Endometrial microvascular endothelial cells (primary cell): ENCODE data around the gene ISYNA1. TPM values are rescaled to one million over a fixed set of nuclear protein-coding genes. Genes with fewer than 3 reads are reported as not detected.

Experiments
- in situ Hi-C: cut with HindIII; loops from 2 replicates; pipeline ENCODE4 v1.10.0; 2017; ENCODE audit warnings: low sequenced_read_pairs, low pct_unique_long_range_greater_than_20kb; ENCODE audit errors: inconsistent ontology term
- total RNA-seq: library from RNA; depleted of rRNA; stranded (reverse); fragments of >200 nt; gene quantifications from one replicate; pipeline ENCODE4 v1.2.3, GENCODE V29; 2015; ENCODE audit errors: inconsistent ontology term

Gene ISYNA1
- total RNA-seq, 1 donor from 2014 or later, result 22.4 TPM

DNA sequence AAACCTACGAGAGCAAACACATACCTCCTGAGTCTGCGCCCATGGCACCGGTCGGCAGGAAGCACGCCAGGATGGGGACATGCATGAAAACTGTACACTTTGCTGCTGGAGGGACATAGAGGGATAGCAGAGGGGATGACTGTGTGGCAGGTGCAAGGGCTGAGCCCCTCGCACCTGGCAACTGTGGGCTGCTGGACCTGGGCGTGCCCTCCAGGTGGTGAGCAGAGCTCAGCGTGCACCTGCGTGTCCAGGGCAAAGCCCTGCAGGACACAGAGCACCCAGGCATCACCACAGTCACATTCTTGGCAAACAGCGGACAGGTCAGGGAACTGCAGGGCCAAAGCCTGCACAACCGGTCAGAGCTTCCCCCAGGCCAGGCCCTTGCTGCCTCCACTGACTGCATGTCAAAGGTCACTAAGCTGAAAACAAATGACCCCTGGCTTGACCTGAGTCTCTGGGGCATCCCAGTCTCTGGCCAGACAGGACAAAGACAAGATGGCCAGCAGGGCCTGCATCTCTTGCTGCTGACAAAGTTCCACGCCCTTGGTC, 9.0 kb upstream of the ISYNA1 start:
- in situ Hi-C loops, result no loop called here

DNA sequence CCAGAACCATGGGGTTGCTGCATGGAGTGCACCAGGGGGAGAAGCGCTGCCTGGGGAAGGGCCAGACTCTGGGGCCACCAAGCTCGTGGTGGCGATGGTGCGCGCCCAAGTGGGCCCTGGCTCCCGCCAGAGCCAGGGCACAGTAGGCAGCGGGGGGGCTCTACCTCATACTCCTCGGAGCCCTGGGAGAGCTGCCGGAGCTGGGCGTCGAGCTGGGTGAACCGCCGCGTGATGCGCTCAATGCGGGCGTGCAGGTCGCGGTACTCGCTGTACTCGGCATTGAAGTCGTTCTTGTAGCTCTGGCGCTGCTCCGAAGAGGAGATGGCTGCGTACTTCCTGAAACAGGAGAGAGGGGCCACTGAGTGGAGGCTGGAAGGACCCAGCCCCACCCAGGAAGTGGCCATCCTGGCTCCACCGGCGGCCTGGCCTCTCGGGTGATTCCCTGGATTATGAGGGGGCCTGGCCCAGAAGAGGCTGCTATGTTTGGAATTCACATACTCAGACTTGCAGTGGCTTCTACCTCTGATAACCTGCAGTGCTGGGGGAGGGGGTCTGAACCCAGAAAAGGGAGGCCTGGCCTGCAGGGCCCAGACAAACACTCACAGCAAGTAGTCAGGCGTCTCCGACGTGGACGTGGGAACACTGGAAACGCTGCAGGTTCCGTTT, 8.3 kb upstream of the ISYNA1 start:
- in situ Hi-C loops, result no loop called here

DNA sequence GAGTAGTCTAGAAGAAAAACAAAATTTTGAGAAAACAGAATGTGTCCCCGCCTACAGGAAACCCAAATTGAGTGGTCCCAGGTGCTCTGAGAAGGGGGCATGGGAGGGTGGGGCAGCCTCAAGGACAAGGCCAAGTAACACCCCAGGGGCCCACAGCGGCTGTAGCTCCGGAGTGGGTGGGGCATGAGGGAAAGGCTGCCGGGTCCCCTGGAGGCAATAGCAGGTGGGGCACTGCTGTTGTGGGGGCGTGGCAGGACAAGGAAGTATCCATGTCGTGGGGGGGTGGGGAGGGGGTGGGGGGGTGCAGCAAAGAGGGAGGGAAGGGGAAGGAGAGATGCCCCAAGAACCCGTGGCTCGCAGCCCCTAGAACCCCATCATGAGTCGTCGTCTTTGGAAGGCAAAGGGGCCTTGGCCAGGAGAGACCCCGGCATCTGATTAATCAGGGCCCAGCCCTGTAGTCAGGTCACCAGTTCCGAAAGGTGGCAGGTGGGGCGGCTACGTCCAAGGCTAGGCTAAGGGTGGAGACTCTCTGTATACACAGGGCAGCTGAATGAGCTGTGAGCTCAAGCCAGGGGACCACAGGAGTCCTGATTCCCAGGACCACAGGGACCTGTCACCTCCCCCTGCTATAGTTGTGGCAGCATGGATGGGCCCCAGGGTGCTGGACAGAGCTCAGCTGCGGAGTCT, 7.5 kb upstream of the ISYNA1 start:
- in situ Hi-C loops, result no loop called here

GRCh38 chr19:18444513-18444912, 6.6 kb upstream of the ISYNA1 start:
- in situ Hi-C loops, result no loop called here

GRCh38 chr19:18443831-18444230, 5.9 kb upstream of the ISYNA1 start:
- in situ Hi-C loops, result no loop called here

DNA sequence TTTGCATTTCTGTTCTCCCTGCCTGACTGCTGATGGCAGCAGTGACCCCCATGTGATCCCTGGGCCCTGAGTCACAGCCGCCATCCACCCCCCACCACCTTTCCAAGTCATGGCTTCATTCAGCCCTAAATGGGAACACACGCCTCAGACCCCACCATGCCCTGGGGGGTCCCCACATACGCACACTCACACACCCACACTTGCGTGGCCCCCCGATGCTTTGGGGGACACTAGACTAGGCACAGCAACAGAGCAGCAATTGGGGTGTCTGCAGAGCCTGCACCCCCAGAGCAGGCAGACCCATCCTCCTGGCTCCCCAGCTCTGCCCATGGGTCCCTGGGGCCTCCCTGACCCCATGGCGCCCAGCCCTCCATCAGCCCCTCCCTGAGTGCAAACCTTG, 5.5 kb upstream of the ISYNA1 start:
- in situ Hi-C loops, result no loop called here

DNA sequence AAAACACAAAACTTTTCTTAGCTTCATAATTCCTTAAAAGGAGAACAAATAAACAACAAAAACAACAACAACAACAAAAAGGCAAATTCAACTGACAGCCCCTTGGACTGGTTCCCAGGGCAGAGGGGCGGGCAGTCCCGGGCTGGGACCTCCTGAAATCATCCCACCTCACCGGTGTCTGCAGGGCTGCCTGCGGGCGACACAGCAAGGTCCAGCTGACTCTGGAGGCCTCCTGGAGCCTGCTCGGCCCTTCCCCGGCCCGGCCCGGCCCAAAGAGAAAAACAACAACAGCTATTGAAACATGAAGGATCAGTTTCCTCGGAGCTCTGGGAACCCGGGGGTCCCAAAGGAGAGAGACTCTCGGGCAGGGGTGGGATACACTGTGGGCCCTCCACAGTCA, 5.0 kb upstream of the ISYNA1 start:
- in situ Hi-C loops, result no loop called here

- in situ Hi-C loops, result no loop called here
Observed at GRCh38 chr19:18441804-18442788, 4.2 kb upstream of the ISYNA1 start.

GRCh38 chr19:18440936-18441803, 3.2 kb upstream of the ISYNA1 start:
- in situ Hi-C loops, result no loop called here

DNA sequence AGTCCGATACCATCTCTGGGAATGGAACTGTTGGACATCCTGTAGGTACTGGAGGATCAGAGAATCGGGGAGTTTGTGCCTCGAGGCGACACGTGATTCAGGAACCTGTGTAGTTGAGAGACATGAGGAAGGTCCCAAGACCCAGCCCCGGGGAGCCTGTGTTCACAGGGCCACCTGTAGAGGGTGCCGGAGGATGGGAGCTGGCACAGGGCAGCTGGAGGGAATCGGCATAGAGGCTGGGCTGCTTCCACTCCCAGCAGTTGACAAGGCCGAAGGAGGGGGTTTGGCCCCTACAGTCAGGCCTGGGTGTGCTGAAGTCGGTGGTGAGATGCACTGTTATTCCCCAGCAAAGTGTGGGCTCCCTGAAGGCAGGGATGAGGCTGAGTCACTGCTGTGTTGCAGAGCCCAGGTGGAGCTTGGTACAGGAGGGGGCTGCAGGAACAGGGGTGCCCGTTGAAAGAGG, 2.5 kb upstream of the ISYNA1 start:
- in situ Hi-C loops, result no loop called here

GRCh38 chr19:18439910-18440237, 1.9 kb upstream of the ISYNA1 start:
- in situ Hi-C loops, result no loop called here

- in situ Hi-C loops, result no loop called here
Observed at GRCh38 chr19:18439025-18439909, 1.3 kb upstream of the ISYNA1 start.

- in situ Hi-C loops, result no loop called here
Observed at GRCh38 chr19:18438331-18439024, 545 bp upstream of the ISYNA1 start.

DNA sequence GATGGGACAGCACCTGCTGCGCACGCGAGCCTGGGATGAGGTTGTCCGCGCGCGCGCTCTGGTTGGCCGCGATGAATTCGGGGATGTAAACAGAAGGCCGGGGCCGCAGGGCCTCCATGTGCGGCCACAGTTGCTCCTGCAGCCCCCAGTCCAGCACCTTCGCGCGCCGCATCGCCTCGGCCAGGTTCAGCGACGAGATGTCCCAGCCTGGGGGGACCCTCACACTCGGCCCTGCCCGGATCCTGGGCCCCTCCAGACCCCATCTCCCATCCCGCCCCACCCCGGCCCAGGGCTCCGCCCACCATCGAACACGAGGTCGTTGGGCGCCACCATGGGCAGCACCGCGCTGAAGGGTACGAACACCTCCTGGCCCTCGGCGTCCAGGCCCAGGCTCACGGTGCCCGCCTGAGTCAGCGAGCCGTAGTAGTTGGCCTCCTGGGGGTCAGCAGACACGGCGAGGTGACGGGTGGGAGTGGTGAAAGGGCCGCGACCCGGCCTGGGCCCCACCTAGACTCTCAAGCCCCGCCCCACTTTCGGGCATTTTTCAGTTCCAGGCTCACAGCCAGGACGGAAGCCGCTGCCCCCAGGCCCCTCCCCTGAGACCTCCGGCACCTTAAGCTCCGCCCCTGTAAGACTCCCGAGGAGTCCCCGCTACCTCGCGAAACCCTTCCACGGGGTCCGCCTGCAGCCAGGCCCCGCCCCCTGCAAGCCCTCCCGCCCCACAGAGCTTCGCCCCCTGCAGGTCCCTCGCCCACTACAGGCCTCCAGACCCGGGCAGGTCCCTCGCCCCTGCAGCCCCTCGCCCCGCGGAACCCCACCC, 1.1 kb downstream of the ISYNA1 start:
- in situ Hi-C loops, result no loop called here

DNA sequence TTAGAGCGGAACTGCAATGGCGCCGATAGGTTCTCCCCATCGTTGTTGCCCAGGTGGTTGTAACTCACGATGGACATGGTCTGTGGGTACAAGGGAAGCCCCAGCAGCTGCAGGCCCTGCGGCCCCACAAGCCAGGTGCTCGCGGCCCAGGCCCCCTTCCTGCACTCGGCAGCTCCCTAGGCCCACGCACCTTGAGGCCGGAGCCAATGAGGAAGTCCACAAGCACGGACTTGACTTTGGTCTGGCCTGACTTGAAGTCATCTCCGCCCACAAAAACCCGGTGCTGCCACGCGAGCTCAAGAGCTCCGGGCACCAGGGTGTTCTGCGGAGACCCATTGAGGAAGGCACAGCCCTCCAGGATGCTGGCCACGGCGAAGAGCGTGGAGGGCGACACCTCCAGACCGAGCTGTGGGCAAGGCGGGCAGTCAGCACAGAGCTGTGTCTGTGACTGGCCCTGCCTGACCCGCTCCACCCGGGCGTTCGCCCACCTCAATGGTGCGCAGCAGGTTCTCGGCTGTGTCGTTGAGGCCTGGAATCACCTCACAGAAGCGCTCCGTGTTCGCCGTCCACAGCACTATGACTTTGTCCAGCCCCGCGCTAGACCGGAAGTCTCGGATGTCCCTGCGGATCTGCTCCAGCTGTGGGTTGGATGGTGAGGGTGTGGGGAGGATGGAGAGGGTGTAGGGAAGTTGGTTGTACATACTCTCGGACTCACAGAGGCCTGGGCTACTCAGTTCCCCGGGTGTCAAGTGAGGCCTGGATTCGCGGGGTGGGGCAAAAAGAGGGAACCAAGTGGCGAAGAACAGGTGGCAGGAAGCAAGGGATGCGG, 1.9 kb downstream of the ISYNA1 start:
- in situ Hi-C loops, result no loop called here
